Panc1 (cell line): ENCODE measurements around the gene SIM2. TPM values are rescaled to one million over a fixed set of nuclear protein-coding genes. Genes with fewer than 3 reads are reported as not detected.

ENCODE experiments used
- ATAC-seq: fragments of 200-7000 bp; cut with Tn5 transposase; 2 replicates; pipeline ENCODE4 v1.9.1; 2020; ENCODE audit warnings: mild to moderate bottlenecking, moderate library complexity
- BruUV-seq: library from RNA; stranded (reverse); fragments of 400-500 nt; replicated peaks from 2 replicates; lab custom pipeline; 2021; lab: Mats Ljungman, UMichigan
- CTCF ChIA-PET: fragments of 300-600 bp; sonication (Branson Sonifier 250); formaldehyde crosslinking; loops from one replicate; lab custom pipeline; 2022; ENCODE audit warnings: antibody characterized with exemption; lab: Charles Lee
- POLR2A ChIA-PET: fragments of 300-600 bp; sonication (Branson Sonifier 250); formaldehyde crosslinking; loops from one replicate; lab custom pipeline; 2022; ENCODE audit warnings: antibody characterized with exemption; lab: Charles Lee
- DNase-seq: peaks from one replicate; pipeline ENCODE4 v3.0.0-alpha.2; 2010; ENCODE audit warnings: low read depth, low spot score
- H3K27ac ChIP-seq: 2 replicates; pipeline ENCODE4 v1.5.1; 2011; ENCODE audit warnings: mild to moderate bottlenecking, low read length, inconsistent platforms
- H3K27me3 ChIP-seq: fragments of 200-500 bp; sonication (Bioruptor generic); 2 replicates; pipeline ENCODE4 v1.6.0; 2014; ENCODE audit warnings: low read length, inconsistent platforms; ENCODE audit not compliant: control insufficient read depth, insufficient read depth
- H3K36me3 ChIP-seq: fragments of 200-500 bp; sonication (Bioruptor generic); 2 replicates; pipeline ENCODE4 v1.5.1; 2014; ENCODE audit warnings: inconsistent platforms, mild to moderate bottlenecking, low read length, moderate library complexity; ENCODE audit not compliant: control insufficient read depth, insufficient read depth
- H3K4me1 ChIP-seq: 2 replicates; pipeline ENCODE4 v1.5.1; 2011; ENCODE audit warnings: inconsistent platforms, mild to moderate bottlenecking, low read length, moderate library complexity; ENCODE audit not compliant: control insufficient read depth, insufficient read depth
- H3K4me3 ChIP-seq, 2 experiments: 2 replicates each; pipeline ENCODE4 v1.5.1; 2011 to 2012; ENCODE audit warnings: low read depth in 2 of 2, low read length in 2 of 2, mild to moderate bottlenecking in 2 of 2, inconsistent platforms in 1 of 2, moderate library complexity in 1 of 2
- H3K9me3 ChIP-seq: fragments of 200-500 bp; sonication (Bioruptor generic); 2 replicates; pipeline ENCODE4 v1.5.1; 2014; ENCODE audit warnings: low read depth, mild to moderate bottlenecking, inconsistent platforms, low read length, moderate library complexity; ENCODE audit not compliant: control insufficient read depth, insufficient read depth
- POLR2AphosphoS5 ChIP-seq: IDR thresholded peaks from 2 replicates; pipeline ENCODE4 v1.6.1; 2012; ENCODE audit warnings: mild to moderate bottlenecking, low read depth, low read length, moderate library complexity
- SIN3A ChIP-seq: IDR thresholded peaks from 2 replicates; pipeline ENCODE4 v1.6.1; 2012; ENCODE audit warnings: low read depth, mild to moderate bottlenecking, low read length, moderate library complexity, borderline replicate concordance; ENCODE audit not compliant: insufficient read depth
- TCF7L2 ChIP-seq: IDR thresholded peaks from 2 replicates; pipeline ENCODE4 v1.6.1; 2011; ENCODE audit warnings: mild to moderate bottlenecking, low read depth, low read length, inconsistent platforms
- in situ Hi-C: cut with HindIII; loops from 2 replicates; pipeline ENCODE4 v1.10.0; 2016; ENCODE audit warnings: low sequenced_read_pairs, low pct_unique_long_range_greater_than_20kb
- intact Hi-C: fragments of 100-400 bp; cut with micrococcal nuclease; formaldehyde crosslinking; loops from one replicate; pipeline ENCODE4 v1.10.0; 2022; ENCODE audit not compliant: unreplicated experiment
- total RNA-seq: library from RNA; stranded (reverse); gene quantifications from one replicate; pipeline ENCODE4 v1.2.1, GENCODE V29; 2021; ENCODE audit not compliant: unreplicated experiment
- TF ChIP-seq, protein P1 (sequence below), 2 experiments: IDR thresholded peaks; 2 replicates each; pipeline ENCODE4 v1.6.1; 2011 to 2012; ENCODE audit warnings: low read depth in 2 of 2, control low read depth in 1 of 2, low read length in 1 of 2, mild to moderate bottlenecking in 1 of 2, moderate library complexity in 1 of 2; ENCODE audit not compliant: insufficient read depth in 1 of 2
- TF ChIP-seq, protein P2 (sequence below): fragments of 450-650 bp; IDR thresholded peaks from 2 replicates; pipeline ENCODE4 v1.5.1; 2017; ENCODE audit warnings: mild to moderate bottlenecking

Gene SIM2
- total RNA-seq, 1 experiment from 2014 or later = 11.5 TPM

DNA sequence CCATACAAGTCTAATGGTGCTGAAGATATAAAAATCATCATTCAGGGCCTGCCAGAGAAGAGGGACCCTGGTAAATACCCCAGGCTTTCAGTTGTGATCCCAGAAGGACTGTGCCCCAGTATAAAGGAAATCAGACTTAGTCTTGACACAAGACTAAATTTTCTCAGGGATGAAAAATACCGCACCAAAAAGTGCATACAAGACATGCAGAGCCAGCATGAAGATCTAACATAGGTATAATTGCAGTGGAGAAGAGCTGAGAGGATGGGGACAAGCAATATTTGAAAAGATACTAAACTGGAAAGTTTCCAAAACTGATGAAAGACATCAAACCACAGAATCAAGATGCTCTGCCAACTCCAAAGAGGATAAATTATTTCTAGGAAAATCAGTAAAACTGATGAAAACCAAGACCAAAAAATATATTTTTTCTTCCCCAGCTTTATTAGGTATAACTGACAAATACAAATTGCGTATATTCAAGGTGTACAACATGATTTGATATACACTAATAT is 17.7 kb upstream of the SIM2 start:
- H3K36me3 ChIP-seq = no peaks in the 10 kb centered on the region
- intact Hi-C loops = no loop called here
- no TSS peak for BruUV-seq
- peaks cover 4% of the 10 kb centered on the region; the same call in 1 of the 2 replicates for H3K9me3 ChIP-seq
- no peak for DNase-seq
- H3K4me1 ChIP-seq = no peaks in the 10 kb centered on the region
- TF ChIP-seq SIN3A (no peak), POLR2AphosphoS5 (no peak), TCF7L2 (no peak)
- TF ChIP-seq, protein P1, sequence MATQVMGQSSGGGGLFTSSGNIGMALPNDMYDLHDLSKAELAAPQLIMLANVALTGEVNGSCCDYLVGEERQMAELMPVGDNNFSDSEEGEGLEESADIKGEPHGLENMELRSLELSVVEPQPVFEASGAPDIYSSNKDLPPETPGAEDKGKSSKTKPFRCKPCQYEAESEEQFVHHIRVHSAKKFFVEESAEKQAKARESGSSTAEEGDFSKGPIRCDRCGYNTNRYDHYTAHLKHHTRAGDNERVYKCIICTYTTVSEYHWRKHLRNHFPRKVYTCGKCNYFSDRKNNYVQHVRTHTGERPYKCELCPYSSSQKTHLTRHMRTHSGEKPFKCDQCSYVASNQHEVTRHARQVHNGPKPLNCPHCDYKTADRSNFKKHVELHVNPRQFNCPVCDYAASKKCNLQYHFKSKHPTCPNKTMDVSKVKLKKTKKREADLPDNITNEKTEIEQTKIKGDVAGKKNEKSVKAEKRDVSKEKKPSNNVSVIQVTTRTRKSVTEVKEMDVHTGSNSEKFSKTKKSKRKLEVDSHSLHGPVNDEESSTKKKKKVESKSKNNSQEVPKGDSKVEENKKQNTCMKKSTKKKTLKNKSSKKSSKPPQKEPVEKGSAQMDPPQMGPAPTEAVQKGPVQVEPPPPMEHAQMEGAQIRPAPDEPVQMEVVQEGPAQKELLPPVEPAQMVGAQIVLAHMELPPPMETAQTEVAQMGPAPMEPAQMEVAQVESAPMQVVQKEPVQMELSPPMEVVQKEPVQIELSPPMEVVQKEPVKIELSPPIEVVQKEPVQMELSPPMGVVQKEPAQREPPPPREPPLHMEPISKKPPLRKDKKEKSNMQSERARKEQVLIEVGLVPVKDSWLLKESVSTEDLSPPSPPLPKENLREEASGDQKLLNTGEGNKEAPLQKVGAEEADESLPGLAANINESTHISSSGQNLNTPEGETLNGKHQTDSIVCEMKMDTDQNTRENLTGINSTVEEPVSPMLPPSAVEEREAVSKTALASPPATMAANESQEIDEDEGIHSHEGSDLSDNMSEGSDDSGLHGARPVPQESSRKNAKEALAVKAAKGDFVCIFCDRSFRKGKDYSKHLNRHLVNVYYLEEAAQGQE (IDR thresholded peaks at IDR 0.05; ENCODE audit: insufficient read depth in 1 of 2, low read depth in 2 of 2, low read length in 1 of 2) = no peak
- TF ChIP-seq, protein P2, sequence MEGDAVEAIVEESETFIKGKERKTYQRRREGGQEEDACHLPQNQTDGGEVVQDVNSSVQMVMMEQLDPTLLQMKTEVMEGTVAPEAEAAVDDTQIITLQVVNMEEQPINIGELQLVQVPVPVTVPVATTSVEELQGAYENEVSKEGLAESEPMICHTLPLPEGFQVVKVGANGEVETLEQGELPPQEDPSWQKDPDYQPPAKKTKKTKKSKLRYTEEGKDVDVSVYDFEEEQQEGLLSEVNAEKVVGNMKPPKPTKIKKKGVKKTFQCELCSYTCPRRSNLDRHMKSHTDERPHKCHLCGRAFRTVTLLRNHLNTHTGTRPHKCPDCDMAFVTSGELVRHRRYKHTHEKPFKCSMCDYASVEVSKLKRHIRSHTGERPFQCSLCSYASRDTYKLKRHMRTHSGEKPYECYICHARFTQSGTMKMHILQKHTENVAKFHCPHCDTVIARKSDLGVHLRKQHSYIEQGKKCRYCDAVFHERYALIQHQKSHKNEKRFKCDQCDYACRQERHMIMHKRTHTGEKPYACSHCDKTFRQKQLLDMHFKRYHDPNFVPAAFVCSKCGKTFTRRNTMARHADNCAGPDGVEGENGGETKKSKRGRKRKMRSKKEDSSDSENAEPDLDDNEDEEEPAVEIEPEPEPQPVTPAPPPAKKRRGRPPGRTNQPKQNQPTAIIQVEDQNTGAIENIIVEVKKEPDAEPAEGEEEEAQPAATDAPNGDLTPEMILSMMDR = no peak
- CTCF ChIA-PET = no interaction called here
- H3K27ac ChIP-seq = no peak overlapping the region
- in situ Hi-C loops = no loop called here
- POLR2A ChIA-PET = no interaction called here
- H3K27me3 ChIP-seq = no peaks in the 10 kb centered on the region
- H3K4me3 ChIP-seq = no peak overlapping the region
- no peak for ATAC-seq

DNA sequence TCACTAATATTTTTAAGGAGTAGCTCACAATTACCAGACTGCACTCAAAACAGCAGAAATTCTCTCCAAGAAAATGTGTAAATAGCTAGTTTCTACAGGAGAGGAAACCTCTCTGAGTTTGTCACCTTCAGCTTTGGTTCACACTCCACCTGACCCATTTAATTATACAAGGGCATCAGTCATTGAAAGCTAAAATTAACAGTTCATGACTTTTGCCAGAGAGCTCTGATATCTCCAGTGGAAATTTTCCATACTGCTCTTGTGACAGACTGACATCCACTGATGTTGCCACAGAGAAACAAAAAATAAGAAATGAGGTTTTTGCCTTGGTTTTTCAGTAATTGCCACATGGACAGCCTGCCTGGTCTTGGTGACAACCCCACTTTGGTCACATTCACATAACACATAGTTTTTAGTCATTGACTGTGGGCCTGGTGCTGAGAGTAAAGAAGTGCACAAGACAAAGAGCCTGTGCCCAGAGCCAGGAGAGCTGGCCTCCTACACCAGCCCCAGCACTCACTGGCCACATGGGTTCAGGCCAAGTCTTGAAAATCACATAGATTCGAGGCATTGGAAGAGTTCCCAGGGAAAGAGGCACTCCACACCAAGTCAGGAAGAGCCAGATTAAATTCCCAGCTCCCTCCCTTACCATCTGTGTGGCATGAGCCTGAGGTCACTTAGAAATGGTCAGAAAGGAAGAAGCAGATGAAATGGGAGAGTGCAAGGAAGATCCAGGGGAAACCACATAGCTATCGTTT is 13.8 kb upstream of the SIM2 start:
- Histone ChIP-seq H3K4me1 (no peaks in the 10 kb centered on the region), H3K27me3 (no peaks in the 10 kb centered on the region), H3K36me3 (no peaks in the 10 kb centered on the region), H3K9me3 (peaks cover 4% of the 10 kb centered on the region; the same call in 1 of the 2 replicates), H3K4me3 (no peak overlapping the region), H3K27ac (no peak overlapping the region)
- TF ChIP-seq, protein P1 (IDR thresholded peaks at IDR 0.05; ENCODE audit: insufficient read depth in 1 of 2, low read depth in 2 of 2, low read length in 1 of 2) = no peak
- TF ChIP-seq TCF7L2 (no peak), SIN3A (no peak), POLR2AphosphoS5 (no peak)
- TF ChIP-seq, protein P2 = no peak
- in situ Hi-C loops (no loop called here), intact Hi-C loops (no loop called here)
- no peak for DNase-seq
- ChIA-PET CTCF (no interaction called here), POLR2A (no interaction called here)
- no TSS peak for BruUV-seq
- ATAC-seq = no peak
